Adrenal gland (tissue), 12 donors: ENCODE measurements around the gene CHEK2. TPM values are rescaled to one million over a fixed set of nuclear protein-coding genes. Genes with fewer than 3 reads are reported as not detected.

Experiments used
- DNase-seq, 7 donors: peaks; one replicate each; pipeline ENCODE4 v3.0.0-alpha.2; 2019 to 2020
- H3K27ac ChIP-seq, 5 donors: fragments of 200-600 bp; sonication (generic) in 4 of 5; 1 replicate in 3 of 5; 2 replicates in 2 of 5; pipeline versions ENCODE4 v1.5.1 to v1.8.0; 2016 to 2020; ENCODE audit warnings: mild to moderate bottlenecking in 1 of 5
- H3K27me3 ChIP-seq: fragments of 200-600 bp; 2 replicates; pipeline ENCODE4 v1.8.0; 2021
- H3K36me3 ChIP-seq, 2 donors: fragments of 200-600 bp; replicated peaks in 1 of 2; 1 replicate in 1 of 2; 2 replicates in 1 of 2; pipeline versions ENCODE4 v1.5.1 to v1.8.0; 2018 to 2022
- H3K4me1 ChIP-seq, 2 donors: fragments of 200-600 bp; replicated peaks in 1 of 2; 1 replicate in 1 of 2; 2 replicates in 1 of 2; pipeline versions ENCODE4 v1.5.1 to v1.8.0; 2018 to 2021
- H3K4me3 ChIP-seq, 4 donors: fragments of 200-600 bp; sonication (generic) in 3 of 4; one replicate each; pipeline ENCODE4 v1.5.1; 2016 to 2018
- H3K9me3 ChIP-seq, 3 donors: fragments of 200-600 bp; sonication (generic) in 1 of 3; replicated peaks in 1 of 3; 1 replicate in 2 of 3; 2 replicates in 1 of 3; pipeline versions ENCODE4 v1.5.1 to v1.8.0; 2016 to 2021
- POLR2A ChIP-seq, 2 donors: fragments of 450-650 bp; IDR thresholded peaks; one replicate each; pipeline ENCODE4 v1.6.1; 2017; ENCODE audit warnings: antibody characterized with exemption in 2 of 2, mild to moderate bottlenecking in 2 of 2, moderate library complexity in 1 of 2
- WGBS, 4 donors: extraction: QIAGEN DNeasy Blood & Tissue Kit in 2 of 4; methylation state at CpG; one replicate each; pipeline versions ENCODE4 v1.1.5 to v1.1.7; 2013 to 2017; 5-methylcytosine and 5-hydroxymethylcytosine counted together
- intact Hi-C, 2 donors: fragments of 100-400 bp; cut with DNase I; formaldehyde crosslinking; loops; one replicate each; pipeline versions ENCODE4 v1.14.1 to v1.15.0; 2022 to 2023
- polyA plus RNA-seq, 3 donors: library from polyadenylated mRNA; stranded (reverse); fragments of 200-250 nt in 2 of 3; fragments of 350-450 nt in 1 of 3; fragmentation: Illumina TruSeq in 1 of 3; extraction: RNeasy Lipid Tissue Mini Kit (QIAGEN cat#74804) in 1 of 3; gene quantifications; one replicate each; pipeline ENCODE4 v1.2.3, GENCODE V29; 2013 to 2014
- total RNA-seq, 9 donors: library from RNA; depleted of rRNA in 4 of 9; stranded (reverse); fragments of >200 nt in 4 of 9; fragments of 120-200 nt in 1 of 9; fragmentation: NEBNext Ultra II Directional in 1 of 9; extraction: Animal tissue kit (Norgen Biotek cat#: 25700) in 1 of 9; gene quantifications; one replicate each; pipeline versions ENCODE4 v1.1.0 to v1.2.4, GENCODE V29; 2013 to 2023
- TF ChIP-seq, protein P1 (sequence below), 6 experiments: fragments of 450-650 bp in 4 of 6; fragments of 200-600 bp in 2 of 6; sonication (generic) in 1 of 6; IDR thresholded peaks; 1 replicate in 5 of 6; 2 replicates in 1 of 6; pipeline versions ENCODE4 v1.5.1 to v1.8.0; 2016 to 2021; ENCODE audit warnings: antibody characterized with exemption in 6 of 6, mild to moderate bottlenecking in 2 of 6, moderate library complexity in 1 of 6
- donor health status: healthy with polysubstance abuse.
- donor health status: Bipolar disorder and iron deficiency.
- donor health status: DM: yes; HTN: yes; CAD: no.
- donor health status: DM: no; HTN: no; CAD: no.
- donor health status: DM: no; HTN: no; CAD: no.
- donor health status: DM: yes; HTN: yes; CAD: no.

CHEK2 gene
- total and polyA plus RNA-seq, 12 donors = 3.2 to 45.0 (median 13.4) TPM

DNA sequence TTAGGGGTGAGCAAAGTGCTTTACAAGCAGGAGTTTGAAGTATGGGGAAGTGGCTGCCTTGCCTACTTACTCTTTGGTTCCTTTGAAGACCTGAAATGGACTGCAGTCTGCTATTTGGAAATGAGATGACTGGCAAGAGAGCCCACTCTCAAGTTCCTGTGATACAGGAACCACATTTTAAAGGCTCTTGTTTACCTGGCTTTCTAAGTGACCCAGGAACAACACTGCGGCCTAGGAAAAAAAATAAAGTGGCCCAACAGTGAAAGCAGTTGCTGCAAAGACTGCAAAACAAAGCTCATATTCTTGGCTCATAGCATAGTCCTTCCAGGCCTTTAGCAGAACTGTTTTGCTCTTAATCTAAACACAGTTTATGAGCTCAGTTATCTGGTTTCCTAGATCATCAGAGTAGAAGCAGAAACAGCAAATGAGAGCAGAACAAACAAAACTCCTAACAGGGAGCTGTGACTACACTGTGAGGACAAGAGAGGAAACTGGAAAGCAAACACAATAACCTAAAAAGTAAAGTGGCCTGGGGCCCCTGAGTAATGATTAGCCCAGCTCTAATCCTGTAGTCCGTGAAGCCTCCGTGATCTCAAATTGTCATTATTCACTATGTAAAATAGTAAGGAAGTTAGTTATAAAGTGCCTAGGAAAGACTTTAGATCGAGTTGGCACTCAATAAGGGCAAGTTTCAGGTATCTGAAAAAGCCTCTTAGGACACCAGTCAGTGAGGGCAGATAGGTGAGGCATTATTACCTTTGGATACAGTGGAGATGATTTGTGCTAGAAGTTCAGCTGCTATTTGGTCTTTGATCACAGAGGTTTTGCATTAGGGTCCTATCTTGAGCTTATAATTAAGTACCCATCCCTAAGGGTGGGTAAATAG is 42.4 kb upstream of the CHEK2 start:
- intact Hi-C loops = no loop called here
- Histone ChIP-seq H3K4me3 (no peak overlapping the region), H3K4me1 (peaks cover 6 to 10% of the 10 kb centered on the region in 2 donors), H3K9me3 (no peaks in the 10 kb centered on the region), H3K36me3 (peaks cover 0 to 59% of the 10 kb centered on the region in 2 donors), H3K27me3 (no peaks in the 10 kb centered on the region), H3K27ac (no peak overlapping the region)
- DNase-seq = no peak
- TF ChIP-seq, protein P1, sequence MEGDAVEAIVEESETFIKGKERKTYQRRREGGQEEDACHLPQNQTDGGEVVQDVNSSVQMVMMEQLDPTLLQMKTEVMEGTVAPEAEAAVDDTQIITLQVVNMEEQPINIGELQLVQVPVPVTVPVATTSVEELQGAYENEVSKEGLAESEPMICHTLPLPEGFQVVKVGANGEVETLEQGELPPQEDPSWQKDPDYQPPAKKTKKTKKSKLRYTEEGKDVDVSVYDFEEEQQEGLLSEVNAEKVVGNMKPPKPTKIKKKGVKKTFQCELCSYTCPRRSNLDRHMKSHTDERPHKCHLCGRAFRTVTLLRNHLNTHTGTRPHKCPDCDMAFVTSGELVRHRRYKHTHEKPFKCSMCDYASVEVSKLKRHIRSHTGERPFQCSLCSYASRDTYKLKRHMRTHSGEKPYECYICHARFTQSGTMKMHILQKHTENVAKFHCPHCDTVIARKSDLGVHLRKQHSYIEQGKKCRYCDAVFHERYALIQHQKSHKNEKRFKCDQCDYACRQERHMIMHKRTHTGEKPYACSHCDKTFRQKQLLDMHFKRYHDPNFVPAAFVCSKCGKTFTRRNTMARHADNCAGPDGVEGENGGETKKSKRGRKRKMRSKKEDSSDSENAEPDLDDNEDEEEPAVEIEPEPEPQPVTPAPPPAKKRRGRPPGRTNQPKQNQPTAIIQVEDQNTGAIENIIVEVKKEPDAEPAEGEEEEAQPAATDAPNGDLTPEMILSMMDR (IDR thresholded peaks at IDR 0.05) = no peak
- no peak for TF ChIP-seq POLR2A (IDR thresholded peaks at IDR 0.05)
- 88 to 92% (median 90%) methylated on average over 4 of the region's 4 CpGs for WGBS, 4 donors

GRCh38 chr22:28780296-28780695 is 38.7 kb upstream of the CHEK2 start:
- Histone ChIP-seq H3K36me3 (peaks cover 0 to 56% of the 10 kb centered on the region in 2 donors), H3K4me1 (peaks cover 6 to 26% of the 10 kb centered on the region in 2 donors), H3K4me3 (no peak overlapping the region), H3K9me3 (no peaks in the 10 kb centered on the region), H3K27ac (peak overlapping the region in 3 of 5 donors; percentile 3 to 54 (median 14)), H3K27me3 (no peaks in the 10 kb centered on the region)
- no peak for DNase-seq
- intact Hi-C loops = no loop called here
- TF ChIP-seq, protein P1 (IDR thresholded peaks at IDR 0.05) = no peak
- TF ChIP-seq POLR2A (IDR thresholded peaks at IDR 0.05) = no peak
- WGBS, 4 donors = 93 to 100% (median 100%) methylated on average over 1 of the region's 1 CpG

- TF ChIP-seq, protein P1 (IDR thresholded peaks at IDR 0.05) = no peak
- H3K4me1 ChIP-seq = peaks cover 6 to 30% of the 10 kb centered on the region in 2 donors
- 52 to 64% (median 59%) methylated on average over 5 of the region's 5 CpGs for WGBS, 4 donors
- intact Hi-C loops = no loop called here
- H3K27ac ChIP-seq = peak overlapping the region; percentile 3 to 54 (median 14)
- no peak overlapping the region for H3K4me3 ChIP-seq
- no peaks in the 10 kb centered on the region for H3K9me3 ChIP-seq
- no peaks in the 10 kb centered on the region for H3K27me3 ChIP-seq
- DNase-seq = no peak
- peaks cover 0 to 56% of the 10 kb centered on the region in 2 donors for H3K36me3 ChIP-seq
Measured at GRCh38 chr22:28779833-28780232, 38.2 kb upstream of the CHEK2 start.

- DNase-seq = no peak
- WGBS, 4 donors = 84 to 100% (median 96%) methylated on average over 1 of the region's 1 CpG
- Histone ChIP-seq H3K4me3 (no peak overlapping the region), H3K9me3 (no peaks in the 10 kb centered on the region), H3K4me1 (peaks cover 2 to 36% of the 10 kb centered on the region in 2 donors), H3K27me3 (no peaks in the 10 kb centered on the region), H3K27ac (no peak overlapping the region), H3K36me3 (peaks cover 0 to 23% of the 10 kb centered on the region in 2 donors)
- intact Hi-C loops = no loop called here
- TF ChIP-seq, protein P1 (IDR thresholded peaks at IDR 0.05) = no peak
- no peak for TF ChIP-seq POLR2A (IDR thresholded peaks at IDR 0.05)
Measured at GRCh38 chr22:28774378-28774777, 32.8 kb upstream of the CHEK2 start.
